ENCODE results near the gene UTF1. TPM values are rescaled to one million over a fixed set of nuclear protein-coding genes. Genes with fewer than 3 reads are reported as not detected.

The UTF1 gene
- total and polyA plus RNA-seq, 9 of the 15 experiments (the other 6 are each of a cell fraction or from before 2014, with no cell fraction given) = 0.35 to 0.46 TPM; not detected in 7

DNA sequence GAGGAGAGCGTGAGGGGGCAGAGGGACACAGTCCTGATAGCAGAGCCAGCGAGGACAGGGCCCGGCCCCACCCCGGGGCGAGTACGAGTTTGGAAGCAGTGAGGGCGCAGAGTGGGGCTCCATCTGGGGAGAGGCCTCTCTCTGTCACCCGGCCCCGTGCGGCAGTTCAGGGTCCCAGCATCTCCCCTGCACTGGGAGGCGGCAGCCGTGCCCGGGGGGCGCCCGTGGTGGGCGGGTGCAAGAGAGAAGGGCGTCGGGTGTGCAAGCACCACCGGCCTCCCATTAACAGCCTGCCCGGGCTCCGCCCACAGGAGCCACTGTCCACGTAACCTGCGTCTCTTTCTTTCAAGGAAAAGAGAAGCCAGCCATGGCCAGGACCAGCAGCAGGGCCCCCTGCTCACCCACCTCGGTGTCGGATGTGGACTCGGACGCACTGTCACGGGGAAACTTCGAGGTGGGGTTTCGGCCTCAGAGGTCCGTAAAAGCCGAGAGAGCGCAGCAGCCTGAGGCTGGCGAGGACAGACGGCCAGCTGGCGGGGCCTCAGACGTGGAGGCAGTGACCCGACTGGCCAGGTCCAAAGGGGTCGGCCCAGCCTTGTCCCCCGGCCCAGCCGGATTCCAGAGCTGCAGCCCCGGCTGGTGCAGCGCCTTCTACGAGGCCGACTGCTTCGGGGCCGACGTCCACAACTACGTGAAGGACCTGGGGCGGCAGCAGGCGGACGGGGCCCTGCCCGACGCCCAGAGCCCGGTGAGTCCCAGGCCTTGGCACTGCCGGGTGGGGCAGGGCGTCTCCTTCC lies 28.7 kb upstream of the UTF1 start:
- intact Hi-C loops (cut with micrococcal nuclease) (no loop called here), in situ Hi-C loops (cut with MboI) (no loop called here)
- Histone ChIP-seq H4K20me1 (replicated peaks; ENCODE audit: control insufficient read depth, insufficient read depth, low read length) (no peaks in the 10 kb centered on the region), H3K9me1 (ENCODE audit: control insufficient read depth, insufficient read depth, low read length) (no peaks in the 10 kb centered on the region), H3K27ac (ENCODE audit: extremely low read depth, low read depth, low read length) (no peak overlapping the region), H3K4me2 (ENCODE audit: insufficient read depth, low read length) (no peak overlapping the region), H3K4me1 (replicated peaks in 1 of 2; ENCODE audit: control insufficient read depth in 2 of 2, insufficient read depth in 2 of 2, low read length in 2 of 2) (peaks cover 0 to 82% of the 10 kb centered on the region in 2 experiments; a peak in 2 of 5 replicates), H3K79me2 (ENCODE audit: control insufficient read depth, insufficient read depth, low read length) (no peaks in the 10 kb centered on the region), H2AFZ (ENCODE audit: low read depth, low read length) (no peak overlapping the region), H3K9ac (ENCODE audit: insufficient read depth in 1 of 2, low read depth in 2 of 2, low read length in 2 of 2) (no peak overlapping the region), H3K36me3 (ENCODE audit: control insufficient read depth, insufficient read depth, low read length) (no peaks in the 10 kb centered on the region), H3K9me3 (replicated peaks; ENCODE audit: control insufficient read depth, insufficient read depth, low read depth, low read length) (no peaks in the 10 kb centered on the region), H3K27me3 (ENCODE audit: control insufficient read depth in 2 of 2, insufficient read depth in 2 of 2, low read length in 2 of 2) (peaks cover 16 to 75% of the 10 kb centered on the region in 2 experiments; a peak in 3 of 5 replicates), H3K4me3 (no peak overlapping the region)
- no TSS peak for BruUV-seq (replicated peaks)
- POLR2A ChIA-PET = interaction anchor here (0.8 to 1.2 kb wide), 2 partner anchors 16 to 24 kb away, joined by 4 to 5 read pairs; no protein-coding TSS in a partner anchor
- TF ChIP-seq DNMT1 (IDR thresholded peaks at IDR 0.05) = no peak
- no peak for DNase-seq (ENCODE audit: extremely low read depth in 1 of 4, low spot score in 3 of 4)
- WGBS (ENCODE audit: insufficient coverage, low coverage, missing lambda C conversion rate) = 8% methylated on average over 37 of the region's 57 CpGs
- FAIRE-seq = no peak
- CTCF ChIA-PET (ENCODE audit: low intra/inter-chr PET ratio) = interaction anchor here (0.8 kb wide), 1 partner anchor 23 kb away, joined by 4 read pairs; no protein-coding TSS in a partner anchor
- ATAC-seq = no peak

DNA sequence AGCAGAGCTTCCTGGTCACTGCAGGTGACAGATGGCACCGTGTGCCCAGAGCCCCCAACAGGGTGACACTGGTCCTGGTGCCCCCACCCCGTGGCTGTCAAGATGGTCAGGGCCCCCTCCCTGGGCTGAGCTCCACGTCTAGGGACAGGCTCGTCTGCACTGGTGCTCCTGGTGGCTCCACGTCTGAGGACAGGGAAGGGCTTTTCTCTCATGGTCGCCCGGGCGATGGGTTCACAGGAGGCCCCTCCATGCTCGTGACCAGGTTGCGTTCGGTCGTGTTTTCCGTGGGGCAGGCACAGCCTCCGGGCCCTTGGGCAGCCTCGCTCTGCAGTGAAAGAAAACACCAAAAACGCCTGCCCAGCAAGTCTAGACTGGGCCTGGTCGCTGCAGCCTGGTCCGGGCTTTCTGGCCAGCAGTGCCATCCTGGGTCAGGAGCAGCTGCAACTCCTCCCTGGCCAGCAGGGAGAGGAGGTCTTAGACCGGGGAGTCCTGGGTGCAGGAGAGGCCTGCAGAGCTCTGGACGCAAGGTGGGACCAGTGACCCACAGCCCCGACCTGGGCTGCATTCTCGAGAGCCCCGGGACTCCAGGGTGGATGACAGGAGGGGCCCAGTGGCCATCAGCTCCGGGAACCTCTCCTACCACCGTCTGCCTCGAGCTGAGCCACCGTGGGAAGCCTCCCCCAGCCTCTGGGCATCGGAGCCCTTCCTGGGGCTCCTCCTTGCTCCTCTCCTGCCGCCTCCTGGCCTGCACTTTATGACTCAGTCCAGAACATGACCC lies 27.9 kb upstream of the UTF1 start:
- Histone ChIP-seq H3K4me1 (replicated peaks in 1 of 2; ENCODE audit: control insufficient read depth in 2 of 2, insufficient read depth in 2 of 2, low read length in 2 of 2) (peaks cover 0 to 78% of the 10 kb centered on the region in 2 experiments; a peak in 2 of 5 replicates), H3K9me1 (ENCODE audit: control insufficient read depth, insufficient read depth, low read length) (no peaks in the 10 kb centered on the region), H2AFZ (ENCODE audit: low read depth, low read length) (no peak overlapping the region), H3K36me3 (ENCODE audit: control insufficient read depth, insufficient read depth, low read length) (no peaks in the 10 kb centered on the region), H3K9me3 (replicated peaks; ENCODE audit: control insufficient read depth, insufficient read depth, low read depth, low read length) (no peaks in the 10 kb centered on the region), H3K27ac (ENCODE audit: extremely low read depth, low read depth, low read length) (no peak overlapping the region), H3K79me2 (ENCODE audit: control insufficient read depth, insufficient read depth, low read length) (no peaks in the 10 kb centered on the region), H3K27me3 (ENCODE audit: control insufficient read depth in 2 of 2, insufficient read depth in 2 of 2, low read length in 2 of 2) (peaks cover 16 to 79% of the 10 kb centered on the region in 2 experiments; a peak in 3 of 5 replicates), H4K20me1 (replicated peaks; ENCODE audit: control insufficient read depth, insufficient read depth, low read length) (no peaks in the 10 kb centered on the region), H3K4me2 (ENCODE audit: insufficient read depth, low read length) (no peak overlapping the region), H3K4me3 (no peak overlapping the region), H3K9ac (ENCODE audit: insufficient read depth in 1 of 2, low read depth in 2 of 2, low read length in 2 of 2) (no peak overlapping the region)
- 2% methylated on average over 21 of the region's 29 CpGs for WGBS (ENCODE audit: insufficient coverage, low coverage, missing lambda C conversion rate)
- ChIA-PET POLR2A (interaction anchor here (0.8 to 1.2 kb wide), 2 partner anchors 15 to 24 kb away, joined by 4 to 5 read pairs; no protein-coding TSS in a partner anchor), CTCF (ENCODE audit: low intra/inter-chr PET ratio) (no interaction called here)
- no peak for FAIRE-seq
- no TSS peak for BruUV-seq (replicated peaks)
- no peak for ATAC-seq
- intact Hi-C loops (cut with micrococcal nuclease) = no loop called here
- in situ Hi-C loops (cut with MboI) = no loop called here
- DNase-seq (ENCODE audit: extremely low read depth in 1 of 4, low spot score in 3 of 4) = no peak
- TF ChIP-seq, protein P1, sequence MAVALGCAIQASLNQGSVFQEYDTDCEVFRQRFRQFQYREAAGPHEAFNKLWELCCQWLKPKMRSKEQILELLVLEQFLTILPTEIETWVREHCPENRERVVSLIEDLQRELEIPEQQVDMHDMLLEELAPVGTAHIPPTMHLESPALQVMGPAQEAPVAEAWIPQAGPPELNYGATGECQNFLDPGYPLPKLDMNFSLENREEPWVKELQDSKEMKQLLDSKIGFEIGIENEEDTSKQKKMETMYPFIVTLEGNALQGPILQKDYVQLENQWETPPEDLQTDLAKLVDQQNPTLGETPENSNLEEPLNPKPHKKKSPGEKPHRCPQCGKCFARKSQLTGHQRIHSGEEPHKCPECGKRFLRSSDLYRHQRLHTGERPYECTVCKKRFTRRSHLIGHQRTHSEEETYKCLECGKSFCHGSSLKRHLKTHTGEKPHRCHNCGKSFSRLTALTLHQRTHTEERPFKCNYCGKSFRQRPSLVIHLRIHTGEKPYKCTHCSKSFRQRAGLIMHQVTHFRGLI (CRISPR knock-in tag; IDR thresholded peaks at IDR 0.05) = no peak
- TF ChIP-seq GTF2E2 (tag; IDR thresholded peaks at IDR 0.05) (no peak), OTX1 (CRISPR knock-in tag; IDR thresholded peaks at IDR 0.05) (no peak), ZNF766 (CRISPR knock-in tag; conservative IDR thresholded peaks at IDR 0.05) (no peak), DIDO1 (tag; IDR thresholded peaks at IDR 0.05; ENCODE audit: low read depth) (no peak), NCOA4 (IDR thresholded peaks at IDR 0.05; ENCODE audit: partially characterized antibody) (no peak), RNF2 (IDR thresholded peaks at IDR 0.05) (no peak), CBFB (CRISPR knock-in tag; IDR thresholded peaks at IDR 0.05) (no peak)

Data from K562 (cell line).